GM18505 (cell line): Measurements from ENCODE around the gene CCDC175.

Experiments
- ATAC-seq: cut with Tn5 transposase; IDR thresholded peaks from one replicate; pipeline ENCODE4 v1.9.1; 2021; ENCODE audit not compliant: unreplicated experiment
- POLR2A ChIP-seq: IDR thresholded peaks from 4 replicates; pipeline ENCODE4 v1.6.1; 2011; ENCODE audit warnings: borderline replicate concordance; ENCODE audit not compliant: insufficient read depth, insufficient read length; ENCODE audit errors: extremely low read depth

CCDC175 gene

DNA sequence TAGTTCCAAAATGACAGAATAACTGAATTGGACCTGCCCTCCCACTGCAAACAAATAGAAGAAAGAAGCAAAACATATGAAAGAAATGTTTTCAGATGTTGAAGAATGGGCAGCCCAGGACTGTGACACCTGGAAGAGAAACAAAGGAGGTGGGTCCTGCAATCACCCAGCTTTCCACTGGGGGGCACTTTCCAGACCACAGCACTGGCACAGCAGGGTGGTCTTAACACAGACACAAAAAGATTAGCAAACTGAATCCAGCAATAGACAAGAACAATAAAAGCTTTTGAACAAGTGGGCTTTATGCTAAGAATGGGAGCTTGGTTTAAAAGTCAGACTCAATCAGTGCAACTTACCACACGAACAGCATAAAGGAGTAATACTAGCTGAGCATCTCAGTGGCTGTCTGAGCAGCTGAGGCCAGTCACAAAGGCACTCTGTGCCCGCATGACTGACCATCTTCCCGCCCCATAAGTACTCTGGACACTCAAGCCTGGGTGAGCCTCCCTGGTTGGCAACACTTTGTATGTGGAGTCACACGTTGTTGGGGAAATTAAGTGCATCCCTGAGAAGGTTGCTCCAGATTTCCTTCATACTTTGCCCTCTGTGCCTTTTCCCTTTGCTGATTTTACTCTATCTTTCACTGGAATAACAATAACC lies 64.6 kb downstream of the CCDC175 start:
- no peak for TF ChIP-seq POLR2A
- no peak for ATAC-seq

DNA sequence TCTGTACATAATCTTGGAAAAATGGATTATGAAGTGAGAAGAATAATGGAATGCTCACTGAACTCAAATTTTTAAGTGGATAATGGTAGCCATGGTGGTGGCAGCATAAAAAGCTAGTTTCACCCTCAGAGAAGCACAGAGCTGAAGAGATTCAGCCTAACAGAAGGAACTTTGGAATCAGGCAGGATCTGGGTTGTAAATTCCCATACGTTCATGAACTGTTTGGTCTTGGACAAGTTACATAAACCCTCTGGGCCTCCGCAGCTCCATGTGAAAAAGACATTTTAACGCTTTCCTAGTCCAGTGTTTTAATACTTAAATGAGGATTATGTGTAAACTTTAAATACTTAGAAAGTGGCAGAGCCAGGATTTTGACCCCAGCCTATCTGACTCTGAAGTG lies 65.6 kb downstream of the CCDC175 start:
- no peak for TF ChIP-seq POLR2A
- ATAC-seq: no peak

DNA sequence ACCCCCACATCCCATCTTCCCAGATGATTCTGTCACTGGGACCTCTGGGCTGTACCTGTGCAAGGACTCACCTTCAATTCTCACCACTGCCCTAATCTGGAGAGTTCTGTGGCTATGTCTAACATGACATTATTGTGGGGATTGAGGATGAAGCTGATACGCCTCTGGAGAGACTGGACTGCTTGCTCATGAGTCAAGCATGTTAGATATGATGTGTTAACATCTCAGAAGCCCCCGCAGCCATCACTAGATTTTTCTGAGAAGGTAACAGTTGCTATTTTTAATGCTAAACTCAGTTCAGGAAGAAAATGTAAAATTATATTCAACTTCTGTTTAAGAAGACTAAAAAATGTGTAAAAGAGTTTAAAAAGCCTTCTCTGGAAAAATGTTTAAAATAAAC lies 66.6 kb downstream of the CCDC175 start:
- ATAC-seq: no peak

DNA sequence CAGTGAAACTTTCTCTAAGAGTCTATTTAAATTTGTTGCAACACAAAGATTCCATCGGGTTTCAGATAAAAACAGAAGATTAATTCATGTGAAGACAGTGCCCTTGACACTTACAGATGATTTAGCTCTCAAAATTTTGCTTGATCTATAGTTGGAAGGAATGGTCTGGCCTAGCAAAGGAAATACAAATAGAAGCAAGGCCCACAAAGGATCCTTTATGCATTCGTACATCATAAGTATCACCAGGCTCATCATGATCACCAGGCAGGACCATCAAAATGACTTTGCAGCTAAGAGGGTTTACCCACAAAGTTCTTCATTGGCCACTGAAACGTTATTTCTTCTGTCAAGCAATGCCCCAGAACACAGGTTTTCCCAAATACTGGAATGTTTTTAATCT lies 67.5 kb downstream of the CCDC175 start:
- no peak for TF ChIP-seq POLR2A
- ATAC-seq: no peak

More for the DNA sequence above, 66.6 kb downstream of the CCDC175 start:
- TF ChIP-seq POLR2A: no peak

DNA sequence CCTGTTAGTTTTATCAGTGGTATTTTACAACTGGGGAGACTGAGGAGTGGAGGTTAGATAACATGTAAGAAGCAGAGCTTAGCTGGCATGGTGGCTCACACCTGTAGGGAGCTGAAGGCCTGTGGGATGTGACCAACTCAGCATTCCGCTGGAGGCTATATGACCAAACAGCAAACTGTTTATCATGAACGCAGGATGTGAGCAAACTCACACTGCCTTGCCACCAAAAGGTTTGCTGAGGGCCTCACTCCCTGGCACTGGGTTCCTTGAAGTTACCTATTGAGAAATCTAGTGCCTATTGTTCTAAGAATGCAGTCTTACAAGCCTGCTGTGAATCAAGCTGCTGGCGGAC lies 68.9 kb downstream of the CCDC175 start:
- no peak for TF ChIP-seq POLR2A
- no peak for ATAC-seq

DNA sequence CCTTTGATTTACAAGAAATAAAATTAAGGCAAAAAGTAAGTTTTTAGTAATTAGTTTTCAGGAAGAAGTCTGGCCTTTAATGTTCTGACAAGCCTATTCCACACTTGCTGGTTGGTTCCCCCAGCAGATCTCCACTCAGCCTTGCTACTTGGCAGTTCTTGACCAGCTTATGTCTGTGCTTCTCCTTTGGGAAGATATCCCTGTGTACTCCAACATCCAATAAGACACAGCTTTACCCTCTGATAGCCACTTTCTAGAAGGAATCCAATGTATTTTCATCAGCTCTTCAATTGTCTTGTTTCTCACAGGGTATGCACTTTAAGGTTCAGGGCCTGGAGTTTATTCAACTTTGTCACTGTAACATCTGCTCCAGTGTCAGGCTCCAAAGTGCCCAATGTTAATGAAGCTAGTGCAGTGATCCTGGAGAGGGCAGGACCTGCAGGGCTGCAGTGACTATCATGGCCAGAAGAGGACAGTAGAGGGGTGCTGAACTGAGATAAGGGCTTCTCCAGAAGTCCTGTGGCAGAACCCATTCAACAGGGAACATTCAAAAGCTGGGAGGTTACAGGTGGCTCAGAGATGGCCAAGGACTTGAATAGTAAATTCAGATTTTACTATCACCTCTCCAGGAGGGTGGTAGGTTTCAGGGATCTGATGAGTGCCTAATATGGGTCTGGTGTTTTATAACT lies 69.4 kb downstream of the CCDC175 start:
- peak; percentile 82 for ATAC-seq
- no peak for TF ChIP-seq POLR2A

DNA sequence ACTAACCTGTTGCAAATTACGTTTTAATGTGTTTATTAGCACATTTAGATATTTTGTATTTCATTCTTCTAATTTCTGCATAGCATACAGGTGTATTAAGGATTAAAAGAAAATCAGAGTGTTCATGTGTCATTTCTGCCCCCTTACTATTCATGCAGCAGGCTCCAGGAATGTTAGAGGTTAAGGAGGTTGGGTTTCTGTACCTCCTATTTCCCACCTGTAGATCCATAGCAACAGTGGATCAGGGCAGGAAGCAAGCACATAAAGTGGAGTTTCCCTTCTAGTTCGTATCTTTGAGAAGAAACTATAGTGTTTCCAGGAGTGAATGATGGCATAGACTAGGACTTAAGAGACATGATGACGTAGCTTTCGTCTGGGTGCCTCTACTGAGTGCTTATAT lies 73.4 kb downstream of the CCDC175 start:
- TF ChIP-seq POLR2A: no peak
- ATAC-seq: no peak

DNA sequence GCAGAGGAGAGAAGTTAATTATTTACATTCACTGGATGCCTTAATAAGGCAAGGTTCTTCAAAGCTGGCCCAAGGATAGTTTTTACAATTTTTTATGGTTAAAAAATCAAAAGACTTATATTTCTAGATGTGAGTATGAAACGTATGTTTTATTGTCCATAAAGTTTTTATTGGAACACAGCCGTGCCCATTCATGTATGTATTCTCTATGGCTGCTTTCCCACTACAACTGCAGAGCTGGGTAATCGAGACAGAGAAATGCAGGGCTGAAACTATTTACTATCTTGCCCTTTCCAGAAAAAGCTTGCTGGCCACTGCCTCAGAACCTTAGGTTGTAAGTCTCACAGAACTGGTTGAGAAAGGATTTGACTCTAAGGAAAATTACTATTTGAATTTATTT lies 75.9 kb downstream of the CCDC175 start:
- ATAC-seq: no peak

DNA sequence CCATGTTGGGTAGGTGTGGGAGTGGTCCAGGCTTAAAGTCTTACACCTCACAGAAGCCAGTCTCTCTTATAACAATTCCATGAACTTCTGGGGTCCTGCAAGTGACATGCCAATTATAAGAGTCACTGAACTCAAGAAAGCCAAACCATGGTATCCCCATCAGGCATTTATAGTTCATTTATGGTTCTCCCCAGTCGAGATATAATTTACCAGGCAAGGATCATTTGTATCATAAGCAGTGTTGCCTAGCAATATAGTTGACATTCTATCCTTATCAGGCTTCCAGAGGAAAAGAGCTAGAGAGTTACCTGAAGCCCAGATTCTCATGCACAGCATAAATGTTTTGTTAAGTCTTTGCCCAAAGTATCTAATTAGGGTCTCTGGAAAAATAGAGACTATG lies 84.2 kb downstream of the CCDC175 start:
- no peak for TF ChIP-seq POLR2A
- no peak for ATAC-seq

More for the DNA sequence above, 75.9 kb downstream of the CCDC175 start:
- TF ChIP-seq POLR2A: no peak

DNA sequence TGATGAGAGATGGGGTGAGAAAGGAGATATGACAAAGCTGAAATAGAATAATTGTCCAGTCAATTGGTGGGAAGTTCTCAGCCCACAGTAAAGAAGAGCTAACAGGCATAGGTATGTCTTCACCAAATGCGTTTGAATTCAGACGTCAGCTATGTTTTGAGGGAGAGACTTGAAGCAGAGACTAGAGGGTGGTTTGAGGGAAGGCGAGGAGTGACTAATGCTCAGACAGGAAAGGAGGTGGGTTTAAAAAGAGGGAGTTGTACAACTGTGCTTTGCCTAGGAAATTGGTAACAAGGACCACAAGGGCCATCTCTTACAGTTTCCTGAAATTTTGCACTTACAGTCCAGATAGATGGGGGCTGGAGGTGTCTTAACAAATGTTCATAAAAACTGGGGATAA lies 85.9 kb downstream of the CCDC175 start:
- no peak for TF ChIP-seq POLR2A
- no peak for ATAC-seq

DNA sequence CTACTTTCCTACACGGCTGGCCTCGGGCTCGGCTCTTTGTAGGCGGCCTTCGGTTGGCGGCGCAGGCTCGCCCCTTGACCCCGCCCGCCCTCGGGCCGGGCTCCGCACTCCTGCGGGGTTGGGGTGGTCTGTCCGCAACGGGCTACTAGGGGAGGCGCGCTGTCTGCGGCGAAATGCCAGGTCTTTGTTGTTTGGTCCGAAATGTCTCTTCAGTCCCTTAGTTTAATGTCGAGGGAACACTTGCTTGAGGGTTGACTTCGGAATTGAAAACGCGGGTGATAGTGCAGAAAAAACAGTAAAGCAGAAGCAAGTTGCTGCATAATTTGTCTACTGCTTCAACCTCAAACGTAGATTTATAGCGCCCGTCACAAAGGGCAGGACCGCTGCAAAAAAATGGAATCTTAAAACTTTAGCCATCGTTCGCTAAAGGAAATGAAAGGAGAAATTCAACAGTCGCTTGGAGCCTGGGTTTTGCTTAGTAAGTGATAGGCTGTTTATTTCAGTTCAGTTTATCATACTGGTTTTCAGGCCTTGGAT lies 91.9 kb downstream of the CCDC175 start:
- ATAC-seq: peak; percentile 48

DNA sequence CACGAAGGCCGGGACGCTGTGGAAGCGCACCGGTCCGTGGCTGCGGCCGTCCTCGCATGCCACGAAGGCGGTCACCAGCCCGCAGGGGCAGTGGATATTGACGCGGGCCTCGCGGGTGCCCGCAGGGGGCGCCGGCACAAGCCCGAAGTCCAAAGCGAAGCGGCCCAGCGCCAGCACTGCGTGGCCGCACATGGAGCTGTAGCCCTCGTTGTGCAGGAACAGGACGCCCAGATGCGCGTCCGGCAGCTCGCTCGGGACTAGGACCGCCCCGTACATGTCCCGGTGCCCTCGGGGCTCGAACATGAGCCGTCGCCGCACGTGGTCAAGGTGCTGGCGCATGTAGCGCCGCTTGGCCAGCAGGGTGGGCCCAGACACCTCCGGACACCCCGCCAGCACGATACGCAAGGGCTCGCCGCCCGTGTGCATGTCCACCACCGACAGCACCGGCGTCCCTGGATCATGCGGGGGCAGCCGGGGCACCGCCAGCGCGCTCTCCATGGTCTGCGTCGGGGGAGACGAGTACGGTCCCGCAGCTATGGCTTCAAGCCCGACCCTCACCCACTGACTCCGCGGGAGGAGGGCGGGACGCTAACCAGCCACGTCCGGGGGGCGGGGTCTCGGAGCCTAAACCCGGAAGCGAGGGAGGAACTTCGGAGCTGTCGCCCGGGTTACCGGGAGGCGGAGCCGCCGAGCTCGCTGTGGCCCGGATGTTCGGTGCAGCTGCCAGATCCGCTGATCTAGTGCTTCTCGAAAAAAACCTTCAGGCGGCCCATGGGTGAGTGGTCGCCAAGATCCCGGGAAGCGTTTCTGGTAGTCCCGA lies 92.6 kb downstream of the CCDC175 start, which contains the start of the genes JKAMP and L3HYPDH:
TSS of gene JKAMP (plus strand) at position 699 of the 820 bp plus-strand sequence. CDS start at position 772, 73 bp downstream.
TSS of gene L3HYPDH (minus strand) at position 590 of the 820 bp plus-strand sequence. CDS start at position 498, 92 bp downstream.
- ATAC-seq: peak; percentile 87
- TF ChIP-seq POLR2A: peak; percentile 92

More for the DNA sequence above, 91.9 kb downstream of the CCDC175 start:
- TF ChIP-seq POLR2A: no peak

DNA sequence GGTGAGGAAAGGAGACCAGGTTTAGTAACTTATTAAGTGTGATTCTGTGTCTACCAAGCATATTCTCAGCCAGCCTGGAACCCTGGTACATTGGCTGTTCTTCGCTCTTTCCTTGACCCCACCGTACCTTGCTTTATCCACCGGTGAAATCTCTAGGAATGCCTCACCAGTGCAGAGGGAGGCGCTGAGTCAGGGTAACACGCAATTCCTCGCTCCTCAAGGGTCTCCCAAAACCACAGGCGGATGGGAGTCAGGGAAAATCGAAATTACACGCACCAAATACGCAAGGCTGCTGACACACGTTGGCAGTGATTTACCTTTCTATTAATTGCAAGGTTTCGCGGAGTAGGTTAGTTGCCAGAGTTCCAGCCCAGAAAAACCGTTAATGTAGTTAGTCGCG lies 93.2 kb downstream of the CCDC175 start:
- ATAC-seq: no peak
- no peak for TF ChIP-seq POLR2A

DNA sequence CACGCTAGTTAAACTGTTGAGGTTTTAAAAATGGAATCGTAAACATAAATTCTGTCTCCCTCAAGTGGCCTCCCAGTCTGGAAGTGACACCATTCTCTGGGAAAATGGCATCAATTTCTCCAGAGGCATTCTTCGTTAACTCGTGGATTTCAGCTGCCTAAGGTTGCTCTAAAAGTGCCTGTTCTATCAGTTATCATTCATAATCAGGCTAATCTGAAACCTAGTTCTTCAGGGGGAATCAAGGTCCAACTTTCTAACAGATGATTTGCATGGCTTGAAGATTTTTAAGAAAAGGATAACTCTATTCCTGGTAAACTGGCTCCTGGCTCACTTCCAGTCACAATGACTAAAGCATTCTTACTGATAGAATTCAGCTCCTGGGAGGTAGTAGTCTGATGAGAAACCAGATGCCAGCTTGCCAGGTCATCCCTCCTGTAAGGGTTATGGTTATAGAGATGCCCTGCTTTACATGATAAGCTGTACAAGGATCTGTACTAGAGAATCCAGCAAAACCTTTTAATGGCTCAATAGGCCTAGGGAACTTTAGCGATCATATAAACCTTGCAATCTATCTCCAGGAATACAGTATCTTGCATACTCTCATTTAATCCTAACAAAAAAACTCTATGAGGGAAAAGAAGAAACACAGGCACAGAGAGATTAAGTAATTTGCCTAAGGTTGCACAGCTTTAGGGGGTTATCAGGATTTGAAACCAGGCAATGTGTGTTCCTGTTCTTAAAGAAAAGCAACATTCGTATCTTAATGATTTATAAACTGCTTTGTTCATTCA lies 93.9 kb downstream of the CCDC175 start:
- TF ChIP-seq POLR2A: no peak
- no peak for ATAC-seq
